ENCODE measurements around the gene IGFBP4.

DNA sequence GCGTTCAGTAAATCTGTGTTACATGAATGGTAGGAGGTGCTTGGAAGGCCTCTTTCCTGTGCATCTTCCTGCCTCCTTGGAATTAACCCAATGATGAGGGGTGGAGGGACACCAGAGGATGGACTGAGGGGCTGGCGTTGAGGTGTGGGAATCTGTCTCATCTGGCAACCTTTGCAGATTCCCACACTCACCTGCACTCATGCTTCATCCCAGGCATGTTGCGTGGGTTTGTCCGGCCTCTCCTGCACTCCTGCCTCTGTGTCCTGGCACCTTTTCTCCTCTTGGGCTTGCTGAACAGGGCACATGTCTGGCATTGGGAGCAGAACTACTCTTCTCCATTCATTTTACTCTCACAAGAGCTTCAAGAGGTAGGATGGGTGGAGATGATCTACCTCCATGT lies 3.1 kb upstream of the IGFBP4 start:
- TF ChIP-seq DR1 (CRISPR knock-in tag; IDR thresholded peaks at IDR 0.05) (no peak), TRIM22 (IDR thresholded peaks at IDR 0.05) (no peak), ZNF124 (CRISPR knock-in tag; IDR thresholded peaks at IDR 0.05) (no peak), MAX (IDR thresholded peaks at IDR 0.05) (no peak), SKI (IDR thresholded peaks at IDR 0.05; ENCODE audit: partially characterized antibody) (no peak), TCF7L2 (IDR thresholded peaks at IDR 0.05; ENCODE audit: low read depth, low read length) (no peak)
- TF ChIP-seq, protein P1, sequence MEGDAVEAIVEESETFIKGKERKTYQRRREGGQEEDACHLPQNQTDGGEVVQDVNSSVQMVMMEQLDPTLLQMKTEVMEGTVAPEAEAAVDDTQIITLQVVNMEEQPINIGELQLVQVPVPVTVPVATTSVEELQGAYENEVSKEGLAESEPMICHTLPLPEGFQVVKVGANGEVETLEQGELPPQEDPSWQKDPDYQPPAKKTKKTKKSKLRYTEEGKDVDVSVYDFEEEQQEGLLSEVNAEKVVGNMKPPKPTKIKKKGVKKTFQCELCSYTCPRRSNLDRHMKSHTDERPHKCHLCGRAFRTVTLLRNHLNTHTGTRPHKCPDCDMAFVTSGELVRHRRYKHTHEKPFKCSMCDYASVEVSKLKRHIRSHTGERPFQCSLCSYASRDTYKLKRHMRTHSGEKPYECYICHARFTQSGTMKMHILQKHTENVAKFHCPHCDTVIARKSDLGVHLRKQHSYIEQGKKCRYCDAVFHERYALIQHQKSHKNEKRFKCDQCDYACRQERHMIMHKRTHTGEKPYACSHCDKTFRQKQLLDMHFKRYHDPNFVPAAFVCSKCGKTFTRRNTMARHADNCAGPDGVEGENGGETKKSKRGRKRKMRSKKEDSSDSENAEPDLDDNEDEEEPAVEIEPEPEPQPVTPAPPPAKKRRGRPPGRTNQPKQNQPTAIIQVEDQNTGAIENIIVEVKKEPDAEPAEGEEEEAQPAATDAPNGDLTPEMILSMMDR (CRISPR knock-in tag; IDR thresholded peaks at IDR 0.05) = no peak

All from HepG2 (cell line).